MM.1S (cell line): ENCODE measurements around the gene NUDT16.

ENCODE experiments used
- EZH2 ChIP-seq: fragments of 300-600 bp; sonication (generic); optimal IDR thresholded peaks from 2 replicates; pipeline ENCODE3; 2017; ENCODE audit warnings: low read depth, mild to moderate bottlenecking, antibody characterized with exemption, low read length, mixed read lengths
- TF ChIP-seq, protein P1 (sequence below): fragments of 300-600 bp; sonication (generic); IDR thresholded peaks from 2 replicates; pipeline ENCODE4 v1.5.1; 2016; ENCODE audit warnings: antibody characterized with exemption, low read length, mixed read lengths

DNA sequence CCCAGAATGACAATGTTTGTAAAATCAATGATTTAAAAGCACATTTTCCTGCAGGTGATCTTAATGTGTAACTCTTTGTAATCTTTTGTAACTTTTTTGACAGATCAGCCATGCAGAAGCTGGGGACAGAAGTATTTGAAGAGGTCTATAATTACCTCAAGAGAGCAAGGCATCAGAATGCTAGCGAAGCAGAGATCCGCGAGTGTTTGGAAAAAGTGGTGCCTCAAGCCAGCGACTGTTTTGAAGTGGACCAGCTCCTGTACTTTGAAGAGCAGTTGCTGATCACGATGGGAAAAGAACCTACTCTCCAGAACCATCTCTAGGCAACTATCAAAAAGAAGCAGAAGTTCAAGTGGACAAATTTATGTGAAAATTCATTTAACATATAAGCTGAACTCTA lies 32.1 kb upstream of the NUDT16 start:
- TF ChIP-seq, protein P1, sequence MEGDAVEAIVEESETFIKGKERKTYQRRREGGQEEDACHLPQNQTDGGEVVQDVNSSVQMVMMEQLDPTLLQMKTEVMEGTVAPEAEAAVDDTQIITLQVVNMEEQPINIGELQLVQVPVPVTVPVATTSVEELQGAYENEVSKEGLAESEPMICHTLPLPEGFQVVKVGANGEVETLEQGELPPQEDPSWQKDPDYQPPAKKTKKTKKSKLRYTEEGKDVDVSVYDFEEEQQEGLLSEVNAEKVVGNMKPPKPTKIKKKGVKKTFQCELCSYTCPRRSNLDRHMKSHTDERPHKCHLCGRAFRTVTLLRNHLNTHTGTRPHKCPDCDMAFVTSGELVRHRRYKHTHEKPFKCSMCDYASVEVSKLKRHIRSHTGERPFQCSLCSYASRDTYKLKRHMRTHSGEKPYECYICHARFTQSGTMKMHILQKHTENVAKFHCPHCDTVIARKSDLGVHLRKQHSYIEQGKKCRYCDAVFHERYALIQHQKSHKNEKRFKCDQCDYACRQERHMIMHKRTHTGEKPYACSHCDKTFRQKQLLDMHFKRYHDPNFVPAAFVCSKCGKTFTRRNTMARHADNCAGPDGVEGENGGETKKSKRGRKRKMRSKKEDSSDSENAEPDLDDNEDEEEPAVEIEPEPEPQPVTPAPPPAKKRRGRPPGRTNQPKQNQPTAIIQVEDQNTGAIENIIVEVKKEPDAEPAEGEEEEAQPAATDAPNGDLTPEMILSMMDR, result no peak
- TF ChIP-seq EZH2, result no peak
